ENCODE data around the gene KLK8.

- TF ChIP-seq CTCF (IDR thresholded peaks at IDR 0.05; ENCODE audit: low read depth, low read length, missing input control) (no peak), MAX (IDR thresholded peaks at IDR 0.05) (no peak)
Observed at GRCh38 chr19:51007488-51007887, 6.1 kb upstream of the KLK8 start.

All from liver (tissue), 2 donors.